Measurements from ENCODE around the gene PLSCR2.

Gene PLSCR2

GRCh38 chr3:146407956-146408355, 61.4 kb downstream of the PLSCR2 start:
- Mint-ChIP-seq H3K4me1 (no peaks in the 10 kb centered on the region), H3K9me3 (peaks cover 20 to 34% of the 10 kb centered on the region in 2 donors), H3K27ac (no peak overlapping the region), H3K27me3 (no peaks in the 10 kb centered on the region), H3K4me3 (no peak overlapping the region)
- ATAC-seq, result no peak
- DNase-seq, result no peak

GRCh38 chr3:146404436-146404835, 64.9 kb downstream of the PLSCR2 start:
- H3K27me3 Mint-ChIP-seq, result no peaks in the 10 kb centered on the region
- peaks cover 6 to 16% of the 10 kb centered on the region in 2 donors for H3K9me3 Mint-ChIP-seq
- H3K4me1 Mint-ChIP-seq, result no peaks in the 10 kb centered on the region
- ATAC-seq, result no peak
- no peak for DNase-seq
- H3K27ac Mint-ChIP-seq, result no peak overlapping the region
- H3K4me3 Mint-ChIP-seq, result no peak overlapping the region

DNA sequence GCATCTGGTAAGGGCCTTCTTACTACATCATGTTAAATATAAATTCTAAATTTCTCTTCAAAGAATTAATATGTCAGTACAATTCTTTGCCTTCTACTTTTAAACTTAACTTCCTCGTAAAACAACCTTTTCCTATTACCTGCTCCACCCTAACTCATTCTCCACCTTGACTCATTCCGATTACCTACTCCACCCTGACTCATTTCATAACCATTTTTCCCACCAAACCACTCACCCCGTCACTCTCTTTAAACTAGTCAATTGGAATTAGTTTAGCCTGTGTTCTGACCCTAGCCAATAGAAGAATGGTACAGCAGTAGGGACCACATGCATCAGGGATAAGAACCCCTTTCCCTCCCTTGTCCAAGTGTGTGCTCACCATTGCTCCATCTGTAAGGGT, 65.6 kb downstream of the PLSCR2 start:
- no peak for DNase-seq
- Mint-ChIP-seq H3K9me3 (peaks cover 0 to 9% of the 10 kb centered on the region in 2 donors), H3K27me3 (no peaks in the 10 kb centered on the region), H3K27ac (no peak overlapping the region), H3K4me3 (no peak overlapping the region), H3K4me1 (no peaks in the 10 kb centered on the region)
- no peak for ATAC-seq

- H3K4me3 Mint-ChIP-seq, result no peak overlapping the region
- H3K27ac Mint-ChIP-seq, result no peak overlapping the region
- H3K9me3 Mint-ChIP-seq, result no peaks in the 10 kb centered on the region
- ATAC-seq (peak; percentile 35), DNase-seq (no peak)
- no peaks in the 10 kb centered on the region for H3K27me3 Mint-ChIP-seq
- H3K4me1 Mint-ChIP-seq, result peaks cover 12% of the 10 kb centered on the region
These were observed 72.6 kb downstream of the PLSCR2 start for GRCh38 chr3:146396792-146397191.

- H3K27ac Mint-ChIP-seq, result no peak overlapping the region
- ATAC-seq (no peak), DNase-seq (no peak)
- H3K27me3 Mint-ChIP-seq, result no peaks in the 10 kb centered on the region
- no peaks in the 10 kb centered on the region for H3K9me3 Mint-ChIP-seq
- peaks cover 12% of the 10 kb centered on the region for H3K4me1 Mint-ChIP-seq
- H3K4me3 Mint-ChIP-seq, result no peak overlapping the region
These were observed 74.2 kb downstream of the PLSCR2 start for GRCh38 chr3:146395164-146395563.

GRCh38 chr3:146390957-146391356, 78.4 kb downstream of the PLSCR2 start:
- no peak overlapping the region for H3K4me3 Mint-ChIP-seq
- no peak overlapping the region for H3K27ac Mint-ChIP-seq
- ATAC-seq (no peak), DNase-seq (no peak)
- no peaks in the 10 kb centered on the region for H3K4me1 Mint-ChIP-seq
- no peaks in the 10 kb centered on the region for H3K9me3 Mint-ChIP-seq
- H3K27me3 Mint-ChIP-seq, result no peaks in the 10 kb centered on the region

GRCh38 chr3:146390006-146390772, 79.2 kb downstream of the PLSCR2 start:
- H3K4me3 Mint-ChIP-seq, result no peak overlapping the region

GRCh38 chr3:146387566-146387965, 81.8 kb downstream of the PLSCR2 start:
- ATAC-seq (no peak), DNase-seq (no peak)
- H3K9me3 Mint-ChIP-seq, result no peaks in the 10 kb centered on the region
- H3K4me3 Mint-ChIP-seq, result no peak overlapping the region
- no peaks in the 10 kb centered on the region for H3K27me3 Mint-ChIP-seq
- H3K27ac Mint-ChIP-seq, result no peak overlapping the region
- no peaks in the 10 kb centered on the region for H3K4me1 Mint-ChIP-seq

More at GRCh38 chr3:146390006-146390772, 79.2 kb downstream of the PLSCR2 start:
- Mint-ChIP-seq H3K27me3 (no peaks in the 10 kb centered on the region), H3K27ac (no peak overlapping the region), H3K4me1 (no peaks in the 10 kb centered on the region), H3K9me3 (no peaks in the 10 kb centered on the region)
- DNase-seq (no peak), ATAC-seq (no peak)

DNA sequence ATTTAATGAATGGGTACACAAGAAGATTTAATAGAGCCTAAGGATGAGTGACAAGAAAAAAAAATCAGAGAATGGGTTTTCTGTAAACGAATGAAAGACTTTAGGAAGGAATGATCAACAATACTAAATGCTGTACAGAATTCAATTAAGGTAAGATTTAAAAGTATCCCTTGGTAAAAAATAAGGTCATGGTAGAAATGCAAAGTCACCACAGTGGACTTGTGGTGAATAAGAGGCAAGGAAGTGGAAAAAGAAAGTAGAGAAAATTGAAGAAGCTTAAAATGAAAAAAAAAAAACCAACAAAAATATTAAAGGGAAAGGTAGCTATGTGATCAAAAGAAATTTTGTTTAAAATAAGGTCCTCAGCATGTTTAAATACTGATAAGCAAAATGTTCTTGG, 82.4 kb downstream of the PLSCR2 start:
- H3K9me3 Mint-ChIP-seq, result no peaks in the 10 kb centered on the region

GRCh38 chr3:146384786-146385185, 84.6 kb downstream of the PLSCR2 start:
- Mint-ChIP-seq H3K27ac (no peak overlapping the region), H3K4me1 (no peaks in the 10 kb centered on the region), H3K9me3 (no peaks in the 10 kb centered on the region), H3K27me3 (no peaks in the 10 kb centered on the region), H3K4me3 (no peak overlapping the region)
- DNase-seq (no peak), ATAC-seq (no peak)

More for the DNA sequence above, 82.4 kb downstream of the PLSCR2 start:
- Mint-ChIP-seq H3K27me3 (no peaks in the 10 kb centered on the region), H3K4me3 (no peak overlapping the region), H3K27ac (no peak overlapping the region), H3K4me1 (no peaks in the 10 kb centered on the region)
- DNase-seq (no peak), ATAC-seq (no peak)

All from stimulated activated naive CD8-positive, alpha-beta T cell treated with anti-CD3 and anti-CD28 coated beads, Interleukin-15, amount 100 ng/mL, for 72 hours (primary cell).